Measurements from ENCODE around the gene ALPK1. TPM values are rescaled to one million over a fixed set of nuclear protein-coding genes. Genes with fewer than 3 reads are reported as not detected.

The ALPK1 gene
- total and polyA plus RNA-seq, 2 of the 8 experiments (the other 6 are each of a cell fraction or from before 2014, with no cell fraction given) = 0.08 to 0.43 TPM

DNA sequence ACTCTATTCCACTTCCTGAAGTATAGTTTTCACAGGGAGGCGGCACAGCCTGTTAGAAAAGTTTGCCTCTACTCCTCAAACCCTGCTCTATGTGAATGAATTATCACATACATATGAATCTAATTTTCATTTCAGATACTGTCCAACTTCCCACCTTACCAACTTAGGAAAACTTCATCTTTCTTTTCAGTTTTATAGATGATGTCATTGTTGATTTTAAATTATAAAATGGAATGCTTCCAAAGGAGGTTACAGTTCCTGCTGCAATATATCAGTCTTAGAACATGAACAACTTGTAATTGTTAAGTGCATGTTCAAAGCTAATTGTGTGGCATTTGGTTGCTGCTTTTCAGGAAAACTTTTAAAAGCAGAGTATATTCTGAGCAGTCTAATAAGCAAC, 126.4 kb downstream of the ALPK1 start:
- Histone ChIP-seq H3K4me2 (ENCODE audit: insufficient read depth in 1 of 2, low read depth in 2 of 2, low read length in 2 of 2) (no peak overlapping the region), H3K14ac (ENCODE audit: insufficient read length) (no peak overlapping the region), H2BK20ac (ENCODE audit: low read length) (no peak overlapping the region), H4K91ac (replicated peaks; ENCODE audit: insufficient read length, low read length) (no peak overlapping the region), H2BK15ac (ENCODE audit: low read length) (no peak overlapping the region), H3K79me1 (ENCODE audit: low read depth, low read length) (no peaks in the 10 kb centered on the region), H3K27me3 (replicated peaks in 1 of 4; ENCODE audit: control insufficient read depth in 3 of 4, extremely low read depth in 1 of 4, insufficient read depth in 3 of 4, low read length in 3 of 4) (no peaks in the 10 kb centered on the region), H2BK12ac (ENCODE audit: low read depth, low read length) (no peak overlapping the region), H3K9ac (replicated peaks in 1 of 4; ENCODE audit: extremely low read depth in 1 of 4, low read depth in 3 of 4, low read length in 3 of 4) (no peak overlapping the region), H3K23ac (ENCODE audit: insufficient read length) (no peak overlapping the region), H2BK5ac (ENCODE audit: low read depth, low read length) (no peak overlapping the region), H3K4me1 (replicated peaks in 1 of 4; ENCODE audit: control insufficient read depth in 3 of 4, insufficient read depth in 4 of 4, low read length in 3 of 4) (peaks cover 0 to 4% (median 1%) of the 10 kb centered on the region in 4 experiments; a peak in 3 of 7 replicates), H3K9me3 (ENCODE audit: insufficient read depth in 2 of 2, low read depth in 1 of 2, low read length in 1 of 2) (no peaks in the 10 kb centered on the region), H3K27ac (ENCODE audit: low read depth, low read length) (no peak overlapping the region), H4K5ac (ENCODE audit: insufficient read length, low read depth, low read length) (no peak overlapping the region), H2BK120ac (replicated peaks; ENCODE audit: low read depth, low read length) (no peak overlapping the region), H2AK5ac (ENCODE audit: low read depth, low read length) (no peak overlapping the region), H3K4ac (replicated peaks; ENCODE audit: insufficient read length, low read depth, low read length) (no peak overlapping the region), H3K4me3 (ENCODE audit: extremely low read depth in 1 of 4, insufficient read depth in 2 of 4, low read depth in 3 of 4, low read length in 4 of 4) (no peak overlapping the region), H3K18ac (ENCODE audit: extremely low read depth, low read length) (no peak overlapping the region), H4K20me1 (replicated peaks in 1 of 2; ENCODE audit: control insufficient read depth in 1 of 2, insufficient read depth in 2 of 2, low read length in 2 of 2) (no peaks in the 10 kb centered on the region), H3K56ac (replicated peaks; ENCODE audit: insufficient read length, low read depth, low read length) (no peak overlapping the region), H3K36me3 (ENCODE audit: control insufficient read depth in 2 of 4, insufficient read depth in 4 of 4, low read length in 3 of 4) (no peaks in the 10 kb centered on the region), H4K8ac (ENCODE audit: extremely low read depth, insufficient read depth, low read length) (no peak overlapping the region), H2AFZ (ENCODE audit: low read length) (no peak overlapping the region), H3K79me2 (ENCODE audit: control insufficient read depth in 1 of 2, insufficient read depth in 2 of 2, low read length in 2 of 2) (no peaks in the 10 kb centered on the region), H3K23me2 (ENCODE audit: low read depth, low read length) (no peaks in the 10 kb centered on the region)
- POLR2A ChIA-PET (ENCODE audit: partially characterized antibody) = no interaction called here
- CTCF ChIA-PET (ENCODE audit: partially characterized antibody) = interaction anchor here (1.0 to 1.1 kb wide), 2 partner anchors 11 to 15 kb away, joined by 3 read pairs; no protein-coding TSS in a partner anchor
- WGBS, 2 experiments (ENCODE audit: extremely low coverage in 1 of 2, insufficient coverage in 1 of 2, insufficient read length in 1 of 2, insufficient replicate concordance in 2 of 2, low coverage in 1 of 2, low lambda C conversion rate in 2 of 2, missing lambda C conversion rate in 1 of 2) = 90% methylated on average over 1 of the region's 1 CpG; no CpG with 5 or more reads in 1 of the 2 experiments
- FAIRE-seq = no peak
- no peak for DNase-seq (ENCODE audit: low read depth in 1 of 2, low spot score in 2 of 2)
- TF ChIP-seq SIX5 (IDR thresholded peaks at IDR 0.05; ENCODE audit: low read depth, low read length) = no peak
- TF ChIP-seq SUZ12 (IDR thresholded peaks at IDR 0.05; ENCODE audit: low read length) = no peak
- no peak for TF ChIP-seq CEBPB (IDR thresholded peaks at IDR 0.05; ENCODE audit: low read depth, low read length)
- no peak for TF ChIP-seq EGR1 (IDR thresholded peaks at IDR 0.05; ENCODE audit: borderline replicate concordance, low read depth, low read length)
- no peak for TF ChIP-seq BCL11A (IDR thresholded peaks at IDR 0.05; ENCODE audit: low read depth in 2 of 2, low read length in 2 of 2)
- TF ChIP-seq, protein P1, sequence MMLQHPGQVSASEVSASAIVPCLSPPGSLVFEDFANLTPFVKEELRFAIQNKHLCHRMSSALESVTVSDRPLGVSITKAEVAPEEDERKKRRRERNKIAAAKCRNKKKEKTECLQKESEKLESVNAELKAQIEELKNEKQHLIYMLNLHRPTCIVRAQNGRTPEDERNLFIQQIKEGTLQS (IDR thresholded peaks at IDR 0.05; ENCODE audit: insufficient read depth, low read depth, low read length) = no peak
- no peak for TF ChIP-seq RBBP5 (IDR thresholded peaks at IDR 0.05; ENCODE audit: borderline replicate concordance, low read depth, low read length)
- TF ChIP-seq TCF12 (IDR thresholded peaks at IDR 0.05; ENCODE audit: low read depth, low read length) = no peak
- no peak for TF ChIP-seq SP1 (IDR thresholded peaks at IDR 0.05; ENCODE audit: low read depth, low read length)
- TF ChIP-seq CHD2 (IDR thresholded peaks at IDR 0.05; ENCODE audit: low read length) = no peak
- TF ChIP-seq, protein P2, sequence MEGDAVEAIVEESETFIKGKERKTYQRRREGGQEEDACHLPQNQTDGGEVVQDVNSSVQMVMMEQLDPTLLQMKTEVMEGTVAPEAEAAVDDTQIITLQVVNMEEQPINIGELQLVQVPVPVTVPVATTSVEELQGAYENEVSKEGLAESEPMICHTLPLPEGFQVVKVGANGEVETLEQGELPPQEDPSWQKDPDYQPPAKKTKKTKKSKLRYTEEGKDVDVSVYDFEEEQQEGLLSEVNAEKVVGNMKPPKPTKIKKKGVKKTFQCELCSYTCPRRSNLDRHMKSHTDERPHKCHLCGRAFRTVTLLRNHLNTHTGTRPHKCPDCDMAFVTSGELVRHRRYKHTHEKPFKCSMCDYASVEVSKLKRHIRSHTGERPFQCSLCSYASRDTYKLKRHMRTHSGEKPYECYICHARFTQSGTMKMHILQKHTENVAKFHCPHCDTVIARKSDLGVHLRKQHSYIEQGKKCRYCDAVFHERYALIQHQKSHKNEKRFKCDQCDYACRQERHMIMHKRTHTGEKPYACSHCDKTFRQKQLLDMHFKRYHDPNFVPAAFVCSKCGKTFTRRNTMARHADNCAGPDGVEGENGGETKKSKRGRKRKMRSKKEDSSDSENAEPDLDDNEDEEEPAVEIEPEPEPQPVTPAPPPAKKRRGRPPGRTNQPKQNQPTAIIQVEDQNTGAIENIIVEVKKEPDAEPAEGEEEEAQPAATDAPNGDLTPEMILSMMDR (IDR thresholded peaks at IDR 0.05; ENCODE audit: control extremely low read depth in 1 of 3, insufficient read depth in 1 of 3, low read depth in 1 of 3, low read length in 3 of 3) = no peak
- no peak for TF ChIP-seq PHF8 (conservative IDR thresholded peaks at IDR 0.05; ENCODE audit: low read depth, low read length)
